ENCODE measurements around the gene DLG1.

DLG1 gene

GRCh38 chr3:197022405-197023231, 275.8 kb downstream of the DLG1 start:
- TF ChIP-seq YY1 (IDR thresholded peaks at IDR 0.05; ENCODE audit: insufficient read depth, insufficient read length) (no peak), ZNF274 (IDR thresholded peaks at IDR 0.05; ENCODE audit: low read depth, low read length) (no peak), SUZ12 (IDR thresholded peaks at IDR 0.05; ENCODE audit: extremely low read depth, insufficient read depth, insufficient read length) (no peak)
- Histone ChIP-seq H3K36me3 (ENCODE audit: insufficient read depth, insufficient read length, low read length) (peaks cover 47% of the 10 kb centered on the region), H3K9ac (ENCODE audit: insufficient read length, low read depth) (peak overlapping the region; percentile 28), H3K9me3 (ENCODE audit: insufficient read depth, low read length) (no peaks in the 10 kb centered on the region), H3K4me1 (ENCODE audit: insufficient read depth, insufficient read length) (peaks cover 16% of the 10 kb centered on the region), H3K4me3 (ENCODE audit: insufficient read length, low read depth) (no peak overlapping the region), H3K27me3 (ENCODE audit: insufficient read depth, insufficient read length) (no peaks in the 10 kb centered on the region)
- DNase-seq (ENCODE audit: low read depth, low spot score), result no peak

- Histone ChIP-seq H3K9ac (ENCODE audit: insufficient read length, low read depth) (no peak overlapping the region), H3K36me3 (ENCODE audit: insufficient read depth, insufficient read length, low read length) (peaks cover 40% of the 10 kb centered on the region), H3K4me1 (ENCODE audit: insufficient read depth, insufficient read length) (peaks cover 10% of the 10 kb centered on the region), H3K27me3 (ENCODE audit: insufficient read depth, insufficient read length) (no peaks in the 10 kb centered on the region), H3K9me3 (ENCODE audit: insufficient read depth, low read length) (no peaks in the 10 kb centered on the region), H3K4me3 (ENCODE audit: insufficient read length, low read depth) (no peak overlapping the region)
- no peak for TF ChIP-seq SUZ12 (IDR thresholded peaks at IDR 0.05; ENCODE audit: extremely low read depth, insufficient read depth, insufficient read length)
- TF ChIP-seq ZNF274 (IDR thresholded peaks at IDR 0.05; ENCODE audit: low read depth, low read length), result no peak
- TF ChIP-seq YY1 (IDR thresholded peaks at IDR 0.05; ENCODE audit: insufficient read depth, insufficient read length), result no peak
- no peak for DNase-seq (ENCODE audit: low read depth, low spot score)
These were observed 276.5 kb downstream of the DLG1 start for GRCh38 chr3:197021729-197022404.

- H3K4me3 ChIP-seq (ENCODE audit: insufficient read length, low read depth), result no peak overlapping the region
- DNase-seq (ENCODE audit: low read depth, low spot score), result no peak
- no peak for TF ChIP-seq SUZ12 (IDR thresholded peaks at IDR 0.05; ENCODE audit: extremely low read depth, insufficient read depth, insufficient read length)
- TF ChIP-seq ZNF274 (IDR thresholded peaks at IDR 0.05; ENCODE audit: low read depth, low read length), result no peak
- no peak for TF ChIP-seq YY1 (IDR thresholded peaks at IDR 0.05; ENCODE audit: insufficient read depth, insufficient read length)
- H3K36me3 ChIP-seq (ENCODE audit: insufficient read depth, insufficient read length, low read length), result peaks cover 33% of the 10 kb centered on the region
- no peak overlapping the region for H3K9ac ChIP-seq (ENCODE audit: insufficient read length, low read depth)
- H3K27me3 ChIP-seq (ENCODE audit: insufficient read depth, insufficient read length), result no peaks in the 10 kb centered on the region
- no peaks in the 10 kb centered on the region for H3K9me3 ChIP-seq (ENCODE audit: insufficient read depth, low read length)
- H3K4me1 ChIP-seq (ENCODE audit: insufficient read depth, insufficient read length), result peaks cover 10% of the 10 kb centered on the region
These were observed 277.2 kb downstream of the DLG1 start for GRCh38 chr3:197021231-197021630.

- no peak overlapping the region for H3K9ac ChIP-seq (ENCODE audit: insufficient read length, low read depth)
- TF ChIP-seq SUZ12 (IDR thresholded peaks at IDR 0.05; ENCODE audit: extremely low read depth, insufficient read depth, insufficient read length) (no peak), YY1 (IDR thresholded peaks at IDR 0.05; ENCODE audit: insufficient read depth, insufficient read length) (no peak), ZNF274 (IDR thresholded peaks at IDR 0.05; ENCODE audit: low read depth, low read length) (no peak)
These were observed 278.9 kb downstream of the DLG1 start for GRCh38 chr3:197019535-197019934.

GRCh38 chr3:197019021-197019420, 279.4 kb downstream of the DLG1 start:
- H3K4me1 ChIP-seq (ENCODE audit: insufficient read depth, insufficient read length), result peaks cover 10% of the 10 kb centered on the region
- TF ChIP-seq YY1 (IDR thresholded peaks at IDR 0.05; ENCODE audit: insufficient read depth, insufficient read length) (no peak), SUZ12 (IDR thresholded peaks at IDR 0.05; ENCODE audit: extremely low read depth, insufficient read depth, insufficient read length) (no peak), ZNF274 (IDR thresholded peaks at IDR 0.05; ENCODE audit: low read depth, low read length) (no peak)
- H3K4me3 ChIP-seq (ENCODE audit: insufficient read length, low read depth), result no peak overlapping the region
- peaks cover 15% of the 10 kb centered on the region for H3K36me3 ChIP-seq (ENCODE audit: insufficient read depth, insufficient read length, low read length)
- no peak for DNase-seq (ENCODE audit: low read depth, low spot score)
- H3K9ac ChIP-seq (ENCODE audit: insufficient read length, low read depth), result no peak overlapping the region
- no peaks in the 10 kb centered on the region for H3K27me3 ChIP-seq (ENCODE audit: insufficient read depth, insufficient read length)
- H3K9me3 ChIP-seq (ENCODE audit: insufficient read depth, low read length), result no peaks in the 10 kb centered on the region

More at GRCh38 chr3:197019535-197019934, 278.9 kb downstream of the DLG1 start:
- H3K27me3 ChIP-seq (ENCODE audit: insufficient read depth, insufficient read length), result no peaks in the 10 kb centered on the region
- DNase-seq (ENCODE audit: low read depth, low spot score), result no peak
- H3K4me3 ChIP-seq (ENCODE audit: insufficient read length, low read depth), result no peak overlapping the region
- peaks cover 10% of the 10 kb centered on the region for H3K4me1 ChIP-seq (ENCODE audit: insufficient read depth, insufficient read length)
- H3K36me3 ChIP-seq (ENCODE audit: insufficient read depth, insufficient read length, low read length), result peaks cover 20% of the 10 kb centered on the region
- H3K9me3 ChIP-seq (ENCODE audit: insufficient read depth, low read length), result no peaks in the 10 kb centered on the region

GRCh38 chr3:197017003-197017402, 281.4 kb downstream of the DLG1 start:
- no peak overlapping the region for H3K4me3 ChIP-seq (ENCODE audit: insufficient read length, low read depth)
- DNase-seq (ENCODE audit: low read depth, low spot score), result no peak
- no peaks in the 10 kb centered on the region for H3K9me3 ChIP-seq (ENCODE audit: insufficient read depth, low read length)
- H3K36me3 ChIP-seq (ENCODE audit: insufficient read depth, insufficient read length, low read length), result peaks cover 8% of the 10 kb centered on the region
- H3K27me3 ChIP-seq (ENCODE audit: insufficient read depth, insufficient read length), result no peaks in the 10 kb centered on the region
- no peak for TF ChIP-seq YY1 (IDR thresholded peaks at IDR 0.05; ENCODE audit: insufficient read depth, insufficient read length)
- TF ChIP-seq ZNF274 (IDR thresholded peaks at IDR 0.05; ENCODE audit: low read depth, low read length), result no peak
- no peak for TF ChIP-seq SUZ12 (IDR thresholded peaks at IDR 0.05; ENCODE audit: extremely low read depth, insufficient read depth, insufficient read length)
- peak overlapping the region; percentile 9 for H3K9ac ChIP-seq (ENCODE audit: insufficient read length, low read depth)
- H3K4me1 ChIP-seq (ENCODE audit: insufficient read depth, insufficient read length), result peaks cover 11% of the 10 kb centered on the region
